Measurements from ENCODE around the gene REG3G. TPM values are rescaled to one million over a fixed set of nuclear protein-coding genes. Genes with fewer than 3 reads are reported as not detected.

Gene REG3G
- total RNA-seq, 1 experiment from 2014 or later: not detected

DNA sequence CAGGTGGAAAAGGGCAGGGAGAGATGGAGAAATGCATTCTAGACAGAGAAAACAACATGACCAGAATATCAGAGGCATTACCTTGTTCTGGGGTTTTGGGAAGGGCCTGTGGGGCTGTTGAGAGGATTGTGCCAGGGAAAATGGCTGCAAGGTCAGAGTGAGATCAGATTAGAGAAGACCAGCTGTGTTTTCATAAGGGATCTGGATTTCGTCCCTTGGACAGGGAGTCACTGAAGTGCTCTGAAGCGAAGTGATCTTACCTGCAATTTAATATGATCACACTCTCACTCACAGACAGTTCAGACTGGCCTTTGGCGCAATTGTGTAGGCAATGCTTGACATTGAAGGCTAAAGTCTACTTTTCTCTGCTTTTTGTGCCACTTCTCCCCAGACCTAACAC is 20.3 kb upstream of the REG3G start:
- intact Hi-C loops (cut with micrococcal nuclease; ENCODE audit: unreplicated experiment): no loop called here
- H3K4me1 ChIP-seq (ENCODE audit: insufficient read depth, low read length, poor library complexity, severe bottlenecking): no peaks in the 10 kb centered on the region
- POLR2A ChIA-PET (ENCODE audit: low non-redundant PET): no interaction called here
- H3K4me3 ChIP-seq (ENCODE audit: low read depth, low read length, poor library complexity, severe bottlenecking): no peak overlapping the region
- no peaks in the 10 kb centered on the region for H3K36me3 ChIP-seq (ENCODE audit: insufficient read depth, low read length, poor library complexity, severe bottlenecking)
- H3K27me3 ChIP-seq (replicated peaks; ENCODE audit: insufficient read depth, low read depth, low read length, poor library complexity): no peaks in the 10 kb centered on the region
- CTCF ChIA-PET: no interaction called here
- no peak overlapping the region for H3K27ac ChIP-seq (ENCODE audit: low read depth, low read length, poor library complexity, severe bottlenecking)
- no peak for DNase-seq (ENCODE audit: low spot score)
- H3K9me3 ChIP-seq (ENCODE audit: low read depth, low read length, poor library complexity, severe bottlenecking): no peaks in the 10 kb centered on the region
- no peak for TF ChIP-seq EZH2 (IDR thresholded peaks at IDR 0.05; ENCODE audit: borderline replicate concordance, low read depth, low read length, poor library complexity, severe bottlenecking)
- TF ChIP-seq, protein P1, sequence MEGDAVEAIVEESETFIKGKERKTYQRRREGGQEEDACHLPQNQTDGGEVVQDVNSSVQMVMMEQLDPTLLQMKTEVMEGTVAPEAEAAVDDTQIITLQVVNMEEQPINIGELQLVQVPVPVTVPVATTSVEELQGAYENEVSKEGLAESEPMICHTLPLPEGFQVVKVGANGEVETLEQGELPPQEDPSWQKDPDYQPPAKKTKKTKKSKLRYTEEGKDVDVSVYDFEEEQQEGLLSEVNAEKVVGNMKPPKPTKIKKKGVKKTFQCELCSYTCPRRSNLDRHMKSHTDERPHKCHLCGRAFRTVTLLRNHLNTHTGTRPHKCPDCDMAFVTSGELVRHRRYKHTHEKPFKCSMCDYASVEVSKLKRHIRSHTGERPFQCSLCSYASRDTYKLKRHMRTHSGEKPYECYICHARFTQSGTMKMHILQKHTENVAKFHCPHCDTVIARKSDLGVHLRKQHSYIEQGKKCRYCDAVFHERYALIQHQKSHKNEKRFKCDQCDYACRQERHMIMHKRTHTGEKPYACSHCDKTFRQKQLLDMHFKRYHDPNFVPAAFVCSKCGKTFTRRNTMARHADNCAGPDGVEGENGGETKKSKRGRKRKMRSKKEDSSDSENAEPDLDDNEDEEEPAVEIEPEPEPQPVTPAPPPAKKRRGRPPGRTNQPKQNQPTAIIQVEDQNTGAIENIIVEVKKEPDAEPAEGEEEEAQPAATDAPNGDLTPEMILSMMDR (conservative IDR thresholded peaks at IDR 0.05; ENCODE audit: low read depth, low read length): no peak
- no TSS peak for BruUV-seq (replicated peaks)

DNA sequence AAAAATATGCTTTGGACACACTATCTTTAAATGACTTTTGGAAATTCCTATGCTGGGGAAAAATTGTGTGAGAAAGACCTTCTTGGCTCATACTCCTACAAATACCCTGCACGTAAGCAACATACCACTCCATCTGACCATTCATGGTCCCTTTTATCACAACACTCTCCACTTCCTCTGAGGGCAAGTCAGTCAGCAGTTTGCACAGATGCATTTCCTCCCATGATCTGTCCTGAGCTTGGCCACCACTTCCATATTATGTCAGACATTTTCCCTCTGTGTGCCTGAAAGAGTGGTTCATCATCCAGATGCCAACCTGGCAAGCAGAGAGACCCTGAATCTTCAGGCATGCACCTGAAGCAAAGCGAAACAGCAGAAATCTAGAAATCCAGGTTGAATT is 16.1 kb upstream of the REG3G start:
- Histone ChIP-seq H3K27ac (ENCODE audit: low read depth, low read length, poor library complexity, severe bottlenecking) (no peak overlapping the region), H3K9me3 (ENCODE audit: low read depth, low read length, poor library complexity, severe bottlenecking) (no peaks in the 10 kb centered on the region), H3K36me3 (ENCODE audit: insufficient read depth, low read length, poor library complexity, severe bottlenecking) (no peaks in the 10 kb centered on the region), H3K4me3 (ENCODE audit: low read depth, low read length, poor library complexity, severe bottlenecking) (no peak overlapping the region), H3K27me3 (replicated peaks; ENCODE audit: insufficient read depth, low read depth, low read length, poor library complexity) (no peaks in the 10 kb centered on the region), H3K4me1 (ENCODE audit: insufficient read depth, low read length, poor library complexity, severe bottlenecking) (no peaks in the 10 kb centered on the region)
- BruUV-seq (replicated peaks): no TSS peak
- intact Hi-C loops (cut with micrococcal nuclease; ENCODE audit: unreplicated experiment): no loop called here
- TF ChIP-seq, protein P1 (conservative IDR thresholded peaks at IDR 0.05; ENCODE audit: low read depth, low read length): no peak
- TF ChIP-seq EZH2 (IDR thresholded peaks at IDR 0.05; ENCODE audit: borderline replicate concordance, low read depth, low read length, poor library complexity, severe bottlenecking): no peak
- ChIA-PET POLR2A (ENCODE audit: low non-redundant PET) (no interaction called here), CTCF (no interaction called here)
- no peak for DNase-seq (ENCODE audit: low spot score)

DNA sequence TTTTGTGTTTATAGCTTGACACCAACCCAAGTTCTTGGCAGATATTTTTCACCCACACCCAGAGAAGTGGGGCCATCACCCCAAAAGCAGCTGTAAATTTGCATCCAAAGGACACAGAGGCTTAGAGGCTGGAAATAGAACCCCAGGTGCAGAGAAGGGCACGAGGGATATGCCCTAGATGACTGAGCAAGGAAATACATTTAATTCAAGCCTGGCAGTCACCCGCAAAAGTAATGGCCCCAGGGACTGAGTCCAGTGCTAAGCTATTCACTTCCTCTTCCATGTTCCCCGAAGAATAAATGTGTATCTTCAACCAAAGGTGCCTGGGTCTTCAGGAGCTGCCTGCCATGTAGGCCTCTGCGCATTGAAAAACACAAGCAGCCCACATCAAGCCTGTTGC is 14.0 kb upstream of the REG3G start:
- H3K27ac ChIP-seq (ENCODE audit: low read depth, low read length, poor library complexity, severe bottlenecking): no peak overlapping the region
- BruUV-seq (replicated peaks): no TSS peak
- CTCF ChIA-PET: no interaction called here
- intact Hi-C loops (cut with micrococcal nuclease; ENCODE audit: unreplicated experiment): no loop called here
- DNase-seq (ENCODE audit: low spot score): no peak
- H3K4me3 ChIP-seq (ENCODE audit: low read depth, low read length, poor library complexity, severe bottlenecking): no peak overlapping the region
- no peaks in the 10 kb centered on the region for H3K9me3 ChIP-seq (ENCODE audit: low read depth, low read length, poor library complexity, severe bottlenecking)
- no peak for TF ChIP-seq EZH2 (IDR thresholded peaks at IDR 0.05; ENCODE audit: borderline replicate concordance, low read depth, low read length, poor library complexity, severe bottlenecking)
- TF ChIP-seq, protein P1 (conservative IDR thresholded peaks at IDR 0.05; ENCODE audit: low read depth, low read length): no peak
- no peaks in the 10 kb centered on the region for H3K4me1 ChIP-seq (ENCODE audit: insufficient read depth, low read length, poor library complexity, severe bottlenecking)
- H3K27me3 ChIP-seq (replicated peaks; ENCODE audit: insufficient read depth, low read depth, low read length, poor library complexity): no peaks in the 10 kb centered on the region
- POLR2A ChIA-PET (ENCODE audit: low non-redundant PET): no interaction called here
- H3K36me3 ChIP-seq (ENCODE audit: insufficient read depth, low read length, poor library complexity, severe bottlenecking): no peaks in the 10 kb centered on the region

Measured in A673 (cell line).